GM23248 (cell line): ENCODE results near the gene RCOR1. TPM values are rescaled to one million over a fixed set of nuclear protein-coding genes. Genes with fewer than 3 reads are reported as not detected.

Source experiments
- DNase-seq: peaks from one replicate; pipeline ENCODE4 v3.0.0-alpha.2; 2015
- H2AFZ ChIP-seq: fragments of 200-600 bp; sonication (generic); 2 replicates; pipeline ENCODE4 v1.6.1; 2016; ENCODE audit warnings: antibody characterized with exemption
- H3F3A ChIP-seq: fragments of 200-600 bp; sonication (generic); 2 replicates; pipeline ENCODE4 v1.6.1; 2016; ENCODE audit warnings: mild to moderate bottlenecking, antibody characterized with exemption, mixed run types; ENCODE audit not compliant: insufficient read depth
- H3K27ac ChIP-seq: fragments of 200-600 bp; sonication (generic); 2 replicates; pipeline ENCODE4 v1.5.1; 2016; ENCODE audit warnings: mild to moderate bottlenecking
- H3K27me3 ChIP-seq: fragments of 200-600 bp; sonication (generic); replicated peaks from 2 replicates; pipeline ENCODE4 v1.6.1; 2016; ENCODE audit warnings: mild to moderate bottlenecking; ENCODE audit not compliant: insufficient read depth
- H3K36me3 ChIP-seq: fragments of 200-600 bp; sonication (generic); 2 replicates; pipeline ENCODE4 v1.6.1; 2016; ENCODE audit warnings: low read depth, mild to moderate bottlenecking
- H3K4me1 ChIP-seq: fragments of 200-600 bp; sonication (generic); 2 replicates; pipeline ENCODE4 v1.6.1; 2016; ENCODE audit warnings: mild to moderate bottlenecking; ENCODE audit not compliant: insufficient read depth
- H3K4me2 ChIP-seq: fragments of 200-600 bp; sonication (generic); one replicate; pipeline ENCODE4 v1.6.1; 2016; ENCODE audit warnings: mild to moderate bottlenecking; ENCODE audit not compliant: unreplicated experiment
- H3K4me3 ChIP-seq: fragments of 200-600 bp; sonication (generic); 2 replicates; pipeline ENCODE4 v1.5.1; 2016; ENCODE audit warnings: mild to moderate bottlenecking
- H3K79me2 ChIP-seq: fragments of 200-600 bp; sonication (generic); 2 replicates; pipeline ENCODE4 v1.6.1; 2016; ENCODE audit warnings: mild to moderate bottlenecking; ENCODE audit not compliant: insufficient read depth
- H3K9ac ChIP-seq: fragments of 200-600 bp; sonication (generic); 2 replicates; pipeline ENCODE4 v1.6.1; 2016; ENCODE audit warnings: mild to moderate bottlenecking
- H3K9me2 ChIP-seq: fragments of 200-600 bp; sonication (generic); 2 replicates; pipeline ENCODE4 v1.6.1; 2016; ENCODE audit warnings: mixed run types, mild to moderate bottlenecking, moderate library complexity; ENCODE audit not compliant: insufficient read depth
- H3K9me3 ChIP-seq: fragments of 200-600 bp; sonication (generic); one replicate; pipeline ENCODE4 v1.6.1; 2017; ENCODE audit warnings: low read depth
- H4K20me1 ChIP-seq: fragments of 200-600 bp; sonication (generic); 2 replicates; pipeline ENCODE4 v1.6.0; 2016; ENCODE audit not compliant: insufficient read depth
- EZH2 ChIP-seq: fragments of 200-600 bp; sonication (generic); IDR thresholded peaks from 2 replicates; pipeline ENCODE4 v1.6.1; 2018; ENCODE audit warnings: antibody characterized with exemption, mild to moderate bottlenecking; ENCODE audit not compliant: insufficient read depth, poor library complexity, severe bottlenecking
- EZH2phosphoT487 ChIP-seq: fragments of 200-600 bp; sonication (generic); IDR thresholded peaks from 2 replicates; pipeline ENCODE4 v1.6.1; 2018; ENCODE audit warnings: antibody characterized with exemption, moderate library complexity, mild to moderate bottlenecking, low read depth; ENCODE audit not compliant: insufficient read depth
- WGBS, 2 experiments: methylation state at CpG; one replicate each; pipeline ENCODE4 v1.1.6; 2015 to 2017; ENCODE audit warnings: low lambda C conversion rate in 2 of 2, low coverage in 1 of 2; ENCODE audit errors: missing lambda C conversion rate in 2 of 2; 5-methylcytosine and 5-hydroxymethylcytosine counted together
- in situ Hi-C: fragments of 300-500 bp; cut with MboI; formaldehyde crosslinking; loops from 2 replicates; pipeline ENCODE4 v1.15.0; 2020
- polyA plus RNA-seq: library from polyadenylated mRNA; unstranded; fragments of >200 nt; fragmentation: Nextera tagmentation; extraction: Ambion mirVana; gene quantifications from 2 replicates; pipeline ENCODE4 v1.2.1, GENCODE V29; 2016
- total RNA-seq: library from RNA; depleted of rRNA; stranded (reverse); fragments of >200 nt; shearing (Covaris generic); gene quantifications from 2 replicates; pipeline ENCODE4 v1.2.3, GENCODE V29; 2014

The RCOR1 gene
- total and polyA plus RNA-seq, 2 experiments from 2014 or later, result 3.2 to 15.6 TPM

DNA sequence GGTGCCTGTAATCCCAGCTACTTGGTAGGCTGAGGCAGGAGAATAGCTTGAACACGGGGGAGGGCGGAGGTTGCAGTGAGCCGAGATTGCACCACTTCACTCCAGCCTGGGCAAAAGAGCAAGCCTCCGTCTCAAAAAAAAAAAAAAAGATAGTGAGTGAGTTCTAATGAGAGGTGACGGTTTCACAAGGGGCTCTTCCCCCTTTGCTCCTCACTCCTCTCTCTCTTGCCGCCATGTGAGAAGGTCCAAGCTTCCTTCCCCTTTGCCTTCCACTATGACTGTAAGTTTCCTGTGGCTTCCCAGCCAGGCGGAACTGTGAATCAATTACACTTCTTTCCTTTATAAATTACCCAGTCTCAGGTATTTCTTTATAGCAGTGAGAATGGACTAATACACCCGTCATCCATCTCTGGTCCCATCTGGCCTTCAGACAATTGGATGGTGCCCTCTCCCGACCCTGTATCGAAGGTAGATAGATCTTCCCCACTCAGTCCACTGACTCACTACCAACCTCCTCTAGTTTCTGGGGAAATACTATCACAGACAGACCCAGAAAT, 27.0 kb upstream of the RCOR1 start:
- Histone ChIP-seq H2AFZ (no peak overlapping the region), H4K20me1 (no peaks in the 10 kb centered on the region), H3K9ac (no peak overlapping the region), H3K4me3 (no peak overlapping the region), H3K36me3 (no peaks in the 10 kb centered on the region), H3K4me2 (no peak overlapping the region), H3K27me3 (no peaks in the 10 kb centered on the region), H3K79me2 (no peaks in the 10 kb centered on the region), H3K27ac (no peak overlapping the region), H3K9me3 (no peaks in the 10 kb centered on the region), H3K9me2 (no peaks in the 10 kb centered on the region), H3F3A (no peaks in the 10 kb centered on the region), H3K4me1 (no peaks in the 10 kb centered on the region)
- TF ChIP-seq EZH2 (no peak), EZH2phosphoT487 (no peak)
- in situ Hi-C loops, result no loop called here
- DNase-seq, result no peak
- 82 to 85% methylated on average over 10 of the region's 10 CpGs for WGBS, 2 experiments

DNA sequence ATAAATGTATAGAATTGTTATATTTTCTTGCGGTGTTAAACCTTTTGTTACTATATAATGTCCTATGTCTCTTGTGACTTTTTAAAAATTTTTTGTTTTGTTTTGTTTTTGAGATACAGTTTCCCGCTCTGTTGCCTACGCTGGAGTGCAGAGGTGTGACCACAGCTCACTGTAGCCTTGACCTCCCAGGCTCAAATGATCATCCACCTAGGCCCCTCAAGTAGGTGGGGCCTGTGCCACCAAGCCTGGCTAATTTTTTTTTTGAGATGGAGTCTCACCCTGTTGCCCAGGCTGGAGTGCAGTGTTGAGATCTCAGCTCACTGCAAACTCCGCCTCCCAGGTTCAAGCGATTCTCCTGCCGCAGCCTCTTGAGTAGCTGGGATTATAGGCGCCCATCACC, 26.5 kb upstream of the RCOR1 start:
- no peak overlapping the region for H3K4me3 ChIP-seq
- H3K79me2 ChIP-seq, result no peaks in the 10 kb centered on the region
- no peaks in the 10 kb centered on the region for H3K4me1 ChIP-seq
- no peak for DNase-seq
- no peak overlapping the region for H3K27ac ChIP-seq
- no peak overlapping the region for H2AFZ ChIP-seq
- H3K9ac ChIP-seq, result no peak overlapping the region
- no peak overlapping the region for H3K4me2 ChIP-seq
- H3K9me2 ChIP-seq, result no peaks in the 10 kb centered on the region
- H3K9me3 ChIP-seq, result no peaks in the 10 kb centered on the region
- no peaks in the 10 kb centered on the region for H3F3A ChIP-seq
- no peaks in the 10 kb centered on the region for H4K20me1 ChIP-seq
- in situ Hi-C loops, result no loop called here
- WGBS, 2 experiments, result 96 to 98% methylated on average over 4 to 7 of the region's 7 CpGs
- no peaks in the 10 kb centered on the region for H3K36me3 ChIP-seq
- H3K27me3 ChIP-seq, result no peaks in the 10 kb centered on the region
- TF ChIP-seq EZH2phosphoT487 (no peak), EZH2 (no peak)

DNA sequence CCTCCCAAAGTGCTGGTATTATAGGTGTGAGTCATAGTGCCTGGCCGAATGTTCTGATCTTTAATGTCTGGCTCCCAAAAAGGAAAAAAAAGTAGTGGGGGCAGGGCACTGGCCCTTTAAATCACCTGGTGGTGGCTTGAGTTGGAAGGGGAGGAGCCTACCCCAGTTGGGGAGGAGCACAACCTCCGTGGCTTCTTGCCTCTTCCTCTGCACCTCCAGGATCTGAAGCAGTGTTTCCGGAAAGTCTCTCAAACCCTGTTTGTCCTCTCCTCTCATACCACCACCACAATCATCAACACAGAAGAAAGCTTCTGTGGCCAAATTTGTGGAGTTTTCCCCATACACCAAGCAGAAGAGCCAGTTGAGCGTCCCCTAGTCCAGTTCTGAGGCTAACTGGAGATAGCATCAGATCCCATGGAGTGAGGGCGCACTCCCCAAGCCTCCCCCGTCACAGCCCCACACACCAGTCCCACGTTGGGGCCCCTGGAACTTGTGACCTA, 24.3 kb upstream of the RCOR1 start:
- H3K36me3 ChIP-seq, result no peaks in the 10 kb centered on the region
- no peaks in the 10 kb centered on the region for H3K9me3 ChIP-seq
- no peaks in the 10 kb centered on the region for H3K79me2 ChIP-seq
- no peak overlapping the region for H3K4me2 ChIP-seq
- no peaks in the 10 kb centered on the region for H3K27me3 ChIP-seq
- no peaks in the 10 kb centered on the region for H3F3A ChIP-seq
- H3K4me1 ChIP-seq, result no peaks in the 10 kb centered on the region
- in situ Hi-C loops, result no loop called here
- H2AFZ ChIP-seq, result no peak overlapping the region
- no peak for TF ChIP-seq EZH2
- no peak for TF ChIP-seq EZH2phosphoT487
- H3K27ac ChIP-seq, result no peak overlapping the region
- no peaks in the 10 kb centered on the region for H4K20me1 ChIP-seq
- no peak for DNase-seq
- WGBS, 2 experiments, result 57 to 63% methylated on average over 7 of the region's 7 CpGs
- no peak overlapping the region for H3K9ac ChIP-seq
- no peaks in the 10 kb centered on the region for H3K9me2 ChIP-seq
- H3K4me3 ChIP-seq, result no peak overlapping the region

DNA sequence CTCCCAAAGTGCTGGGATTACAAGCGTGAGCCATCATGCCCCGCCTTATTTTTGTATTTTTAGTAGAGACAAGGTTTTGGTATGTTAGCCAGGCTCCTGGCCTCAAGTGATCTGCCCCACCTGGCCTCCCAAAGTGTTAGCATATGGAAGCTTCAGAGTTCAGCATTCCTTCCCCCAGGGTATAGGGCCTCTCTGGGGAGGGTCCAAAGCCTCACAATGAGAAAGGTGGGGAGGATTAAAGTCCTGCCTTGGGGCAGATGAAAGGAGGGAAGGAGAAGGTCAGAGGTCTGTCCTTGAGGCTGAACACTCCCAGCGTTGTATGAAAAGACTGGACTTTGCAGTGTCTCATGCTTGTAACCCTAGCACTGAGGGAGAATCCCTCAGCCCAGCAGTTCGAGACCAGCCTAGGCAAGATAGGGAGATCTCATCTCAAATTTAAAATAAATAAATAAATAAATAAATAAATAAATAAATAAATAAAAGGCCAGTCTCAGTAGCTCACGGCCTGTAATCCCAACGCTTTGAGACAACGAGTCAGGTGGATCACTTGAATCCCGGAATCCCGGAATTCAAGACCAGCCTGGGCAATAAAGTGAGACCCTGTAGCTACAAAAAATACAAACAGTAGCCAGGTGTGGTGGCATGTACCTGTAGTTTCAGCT, 22.0 kb upstream of the RCOR1 start:
- H3K27ac ChIP-seq, result no peak overlapping the region
- H3K36me3 ChIP-seq, result no peaks in the 10 kb centered on the region
- no peak overlapping the region for H3K4me2 ChIP-seq
- TF ChIP-seq EZH2, result no peak
- TF ChIP-seq EZH2phosphoT487, result no peak
- no peak overlapping the region for H3K4me3 ChIP-seq
- H3K9me2 ChIP-seq, result no peaks in the 10 kb centered on the region
- 88 to 89% methylated on average over 9 of the region's 9 CpGs for WGBS, 2 experiments
- in situ Hi-C loops, result no loop called here
- H3K79me2 ChIP-seq, result no peaks in the 10 kb centered on the region
- no peak overlapping the region for H3K9ac ChIP-seq
- H3F3A ChIP-seq, result no peaks in the 10 kb centered on the region
- H4K20me1 ChIP-seq, result no peaks in the 10 kb centered on the region
- no peaks in the 10 kb centered on the region for H3K9me3 ChIP-seq
- H3K4me1 ChIP-seq, result no peaks in the 10 kb centered on the region
- no peaks in the 10 kb centered on the region for H3K27me3 ChIP-seq
- no peak for DNase-seq
- no peak overlapping the region for H2AFZ ChIP-seq
